GM23248 (cell line): ENCODE measurements around the gene FAM174C.

Experiments
- EZH2 ChIP-seq: fragments of 200-600 bp; sonication (generic); IDR thresholded peaks from 2 replicates; pipeline ENCODE4 v1.6.1; 2018; ENCODE audit warnings: antibody characterized with exemption, mild to moderate bottlenecking; ENCODE audit not compliant: insufficient read depth, poor library complexity, severe bottlenecking
- EZH2phosphoT487 ChIP-seq: fragments of 200-600 bp; sonication (generic); IDR thresholded peaks from 2 replicates; pipeline ENCODE4 v1.6.1; 2018; ENCODE audit warnings: antibody characterized with exemption, moderate library complexity, mild to moderate bottlenecking, low read depth; ENCODE audit not compliant: insufficient read depth

DNA sequence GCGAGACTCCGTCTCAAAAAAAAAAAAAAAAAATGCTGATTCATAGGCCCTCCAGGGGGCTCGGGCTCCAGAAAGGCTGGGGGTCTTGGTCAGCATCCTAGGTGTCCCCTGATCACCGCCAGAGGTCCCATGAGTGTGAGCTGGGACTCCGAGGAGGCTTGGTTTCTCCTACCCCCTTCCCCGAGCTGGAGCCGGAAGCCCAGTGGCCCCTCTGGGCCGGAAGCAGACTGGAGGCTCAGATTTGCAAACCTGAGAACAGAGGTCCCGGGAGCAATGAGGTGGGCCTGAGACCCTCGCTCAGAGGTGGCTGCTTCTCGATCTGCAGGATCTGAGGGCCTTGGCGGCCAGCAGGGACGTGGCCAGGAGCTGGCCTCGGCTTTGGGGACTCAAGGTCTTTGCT, 51.8 kb downstream of the FAM174C start:
- TF ChIP-seq EZH2 (no peak), EZH2phosphoT487 (no peak)
